ENCODE measurements around the gene PI4KB. TPM values are rescaled to one million over a fixed set of nuclear protein-coding genes. Genes with fewer than 3 reads are reported as not detected.

Gene PI4KB
- total RNA-seq, 1 donor from 2014 or later: 65.0 TPM

- H3K4me3 ChIP-seq: no peak overlapping the region
- H3K27ac ChIP-seq: no peak overlapping the region
- H3K36me3 ChIP-seq: peaks cover under 1% of the 10 kb centered on the region
- H3K9me3 ChIP-seq: no peaks in the 10 kb centered on the region
- no peaks in the 10 kb centered on the region for H3K27me3 ChIP-seq
- H3K4me1 ChIP-seq: no peaks in the 10 kb centered on the region
- intact Hi-C loops (cut with DNase I): no loop called here
- ATAC-seq (no peak), DNase-seq (no peak)
- TF ChIP-seq CTCF (IDR thresholded peaks at IDR 0.05): no peak
These were observed 53.2 kb downstream of the PI4KB start for GRCh38 chr1:151273924-151274466.

- Histone ChIP-seq H3K27ac (no peak overlapping the region), H3K9me3 (no peaks in the 10 kb centered on the region), H3K27me3 (no peaks in the 10 kb centered on the region), H3K4me3 (no peak overlapping the region), H3K36me3 (peaks cover 59% of the 10 kb centered on the region), H3K4me1 (no peaks in the 10 kb centered on the region)
- DNase-seq: no peak
- ATAC-seq: no peak
- TF ChIP-seq CTCF (IDR thresholded peaks at IDR 0.05): no peak
- intact Hi-C loops (cut with DNase I): no loop called here
These were observed 59.5 kb downstream of the PI4KB start for GRCh38 chr1:151267760-151268159.

GRCh38 chr1:151266821-151267220 is 60.4 kb downstream of the PI4KB start:
- Histone ChIP-seq H3K36me3 (peaks cover 68% of the 10 kb centered on the region), H3K27me3 (no peaks in the 10 kb centered on the region)

GRCh38 chr1:151266315-151266714 is 60.9 kb downstream of the PI4KB start:
- no peaks in the 10 kb centered on the region for H3K27me3 ChIP-seq
- DNase-seq (no peak), ATAC-seq (no peak)
- intact Hi-C loops (cut with DNase I): no loop called here
- no peak overlapping the region for H3K27ac ChIP-seq
- H3K4me3 ChIP-seq: no peak overlapping the region
- H3K4me1 ChIP-seq: no peaks in the 10 kb centered on the region
- no peak for TF ChIP-seq CTCF (IDR thresholded peaks at IDR 0.05)
- peaks cover 68% of the 10 kb centered on the region for H3K36me3 ChIP-seq
- H3K9me3 ChIP-seq: no peaks in the 10 kb centered on the region

More at GRCh38 chr1:151266821-151267220, 60.4 kb downstream of the PI4KB start:
- no peak for ATAC-seq
- H3K27ac ChIP-seq: no peak overlapping the region
- no peaks in the 10 kb centered on the region for H3K9me3 ChIP-seq
- intact Hi-C loops (cut with DNase I): no loop called here
- H3K4me3 ChIP-seq: no peak overlapping the region
- H3K4me1 ChIP-seq: no peaks in the 10 kb centered on the region
- no peak for TF ChIP-seq CTCF (IDR thresholded peaks at IDR 0.05)
- DNase-seq: no peak

- DNase-seq (no peak), ATAC-seq (no peak)
- no peaks in the 10 kb centered on the region for H3K4me1 ChIP-seq
- intact Hi-C loops (cut with DNase I): no loop called here
- H3K27ac ChIP-seq: no peak overlapping the region
- H3K27me3 ChIP-seq: no peaks in the 10 kb centered on the region
- no peaks in the 10 kb centered on the region for H3K9me3 ChIP-seq
- no peak overlapping the region for H3K4me3 ChIP-seq
- H3K36me3 ChIP-seq: peaks cover 68% of the 10 kb centered on the region
- no peak for TF ChIP-seq CTCF (IDR thresholded peaks at IDR 0.05)
These were observed 61.6 kb downstream of the PI4KB start for GRCh38 chr1:151265446-151266236.
